Measurements from ENCODE around the gene ITPR1.
"Not testable (repeated sequence)": the region's sequence is repeated elsewhere in the genome, so short reads cannot be mapped to it uniquely, and the experiment has no call there.

The ITPR1 gene

DNA sequence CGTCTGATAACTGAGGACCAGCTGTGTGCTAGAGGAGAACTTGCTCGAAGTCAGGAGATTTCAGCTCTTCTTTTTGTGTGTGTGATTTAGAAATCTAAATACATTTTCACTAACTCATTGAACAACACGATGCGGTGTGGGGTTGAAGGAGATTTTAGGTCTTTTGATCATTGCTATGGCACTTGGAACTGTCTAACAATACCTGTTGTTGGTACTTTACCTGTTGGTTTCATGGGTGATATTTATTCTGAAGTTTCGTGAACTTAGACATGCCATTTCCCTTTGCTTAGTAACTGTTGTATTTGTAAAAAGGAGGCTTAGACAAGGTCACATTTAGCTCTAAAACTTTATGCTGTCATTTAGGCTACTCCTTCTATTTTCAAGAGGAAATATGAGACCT, 99.9 kb downstream of the ITPR1 start:
- peaks cover 44% of the 10 kb centered on the region for H3K4me1 Mint-ChIP-seq (ENCODE audit: low read depth)
- no peak overlapping the region for H3K4me3 Mint-ChIP-seq
- H3K27ac Mint-ChIP-seq, result no peak overlapping the region
- no peaks in the 10 kb centered on the region for H3K9me3 Mint-ChIP-seq (ENCODE audit: low read depth)
- no peaks in the 10 kb centered on the region for H3K27me3 Mint-ChIP-seq
- peaks cover 12% of the 10 kb centered on the region for H3K36me3 Mint-ChIP-seq

DNA sequence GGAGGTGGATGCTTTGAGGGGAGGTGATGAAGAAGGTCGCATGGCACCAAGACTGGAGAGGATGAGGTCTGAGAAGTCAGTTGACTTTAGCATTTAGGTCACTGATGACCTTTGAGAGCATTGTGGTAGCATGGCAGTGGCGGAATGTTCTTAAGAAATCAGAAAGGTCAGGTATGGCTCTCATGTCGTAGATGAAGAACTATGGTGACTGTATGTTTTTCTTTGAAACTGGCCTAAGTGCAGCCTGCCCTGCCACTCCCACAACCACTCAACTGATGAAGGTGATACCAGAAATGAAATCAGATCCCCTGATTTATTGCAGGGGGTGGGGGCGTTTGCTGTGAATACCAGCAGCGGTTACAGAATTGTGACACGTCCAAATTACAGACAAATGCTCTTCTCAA, 102.6 kb downstream of the ITPR1 start:
- H3K27me3 Mint-ChIP-seq, result no peaks in the 10 kb centered on the region
- peaks cover 14% of the 10 kb centered on the region for H3K36me3 Mint-ChIP-seq
- H3K9me3 Mint-ChIP-seq (ENCODE audit: low read depth), result no peaks in the 10 kb centered on the region
- H3K4me1 Mint-ChIP-seq (ENCODE audit: low read depth), result peaks cover 28% of the 10 kb centered on the region
- no peak overlapping the region for H3K27ac Mint-ChIP-seq
- H3K4me3 Mint-ChIP-seq, result no peak overlapping the region

DNA sequence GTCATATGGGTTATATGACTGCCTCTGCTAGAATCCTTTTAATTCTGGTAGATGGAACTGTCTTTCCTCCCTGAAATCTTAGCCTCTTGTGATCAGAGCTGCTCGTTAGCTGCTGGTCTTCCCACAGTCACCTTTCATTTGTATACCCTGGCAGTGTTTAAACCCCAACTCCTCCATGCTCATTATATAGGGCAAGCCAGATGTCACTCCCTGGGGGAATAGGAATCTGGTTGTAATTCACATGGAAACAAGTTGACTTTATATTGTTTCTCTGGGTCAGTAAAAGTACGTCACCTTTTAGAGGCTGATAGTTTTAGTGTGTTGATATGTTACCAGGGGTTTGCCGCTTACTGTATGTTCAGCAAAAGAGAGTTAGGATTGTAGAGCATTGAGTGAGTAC, 103.5 kb downstream of the ITPR1 start:
- H3K9me3 Mint-ChIP-seq (ENCODE audit: low read depth), result no peaks in the 10 kb centered on the region
- H3K4me1 Mint-ChIP-seq (ENCODE audit: low read depth), result peaks cover 23% of the 10 kb centered on the region
- no peaks in the 10 kb centered on the region for H3K27me3 Mint-ChIP-seq
- H3K27ac Mint-ChIP-seq, result no peak overlapping the region
- peaks cover 11% of the 10 kb centered on the region for H3K36me3 Mint-ChIP-seq
- no peak overlapping the region for H3K4me3 Mint-ChIP-seq

DNA sequence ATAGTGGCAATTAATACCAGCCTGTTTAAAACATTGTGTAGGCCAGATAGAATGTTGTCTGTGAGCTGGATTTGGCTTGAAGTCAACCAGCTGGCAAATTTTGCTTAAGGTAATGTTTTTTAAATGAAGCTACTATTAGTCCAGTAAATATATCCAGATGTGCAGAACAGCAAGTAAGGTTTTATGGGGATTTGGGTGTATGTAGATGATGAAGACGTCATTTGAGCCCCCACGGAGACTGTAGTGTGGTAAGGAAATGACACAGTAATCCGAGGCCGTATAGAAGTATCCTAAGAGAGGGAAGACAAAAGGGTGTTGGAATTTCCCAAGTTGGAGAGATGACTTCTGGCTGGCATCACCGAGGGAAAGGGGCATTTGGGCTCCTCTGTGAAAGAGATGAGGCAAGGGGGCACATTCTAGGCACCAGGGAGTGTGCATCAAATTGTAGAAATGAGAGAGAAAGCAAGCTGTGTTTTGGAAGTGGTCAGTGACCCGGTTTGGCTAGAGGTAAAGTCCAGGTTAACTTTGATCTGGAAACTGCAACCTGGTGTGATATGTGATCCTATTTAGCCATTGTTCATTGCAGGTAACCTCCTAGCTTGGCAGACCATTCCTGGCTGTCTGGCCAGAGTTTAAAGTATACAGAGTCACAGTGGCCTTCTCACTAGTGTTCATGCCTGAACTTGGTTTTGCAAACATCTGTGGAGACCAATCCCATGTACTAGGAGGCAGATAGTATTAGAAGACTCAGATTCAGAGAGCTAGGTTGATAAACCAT, 104.2 kb downstream of the ITPR1 start:
- no peak overlapping the region for H3K4me3 Mint-ChIP-seq
- H3K9me3 Mint-ChIP-seq (ENCODE audit: low read depth), result no peaks in the 10 kb centered on the region
- H3K4me1 Mint-ChIP-seq (ENCODE audit: low read depth), result peaks cover 19% of the 10 kb centered on the region
- peaks cover 14% of the 10 kb centered on the region for H3K36me3 Mint-ChIP-seq
- no peaks in the 10 kb centered on the region for H3K27me3 Mint-ChIP-seq
- H3K27ac Mint-ChIP-seq, result no peak overlapping the region

DNA sequence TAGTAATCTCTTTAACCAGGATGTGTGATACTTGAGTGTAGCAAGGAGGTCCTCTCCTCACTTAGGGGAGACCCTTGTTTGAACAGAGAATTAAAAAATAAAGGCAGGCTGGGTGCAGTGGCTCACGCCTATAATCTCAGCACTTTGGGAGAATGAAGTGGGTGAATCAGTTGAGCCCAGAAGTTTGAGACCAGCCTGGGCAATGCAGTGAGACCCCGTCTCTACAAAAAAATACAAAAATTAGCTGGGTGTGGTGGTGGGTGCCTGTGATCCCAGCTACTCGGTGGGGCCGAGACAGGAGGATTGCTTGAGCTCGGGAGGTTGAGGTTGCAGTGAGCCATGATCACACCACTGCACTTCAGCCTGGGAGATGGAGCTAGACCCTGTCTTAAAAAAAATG, 105.1 kb downstream of the ITPR1 start:
- not testable (repeated sequence) for H3K27ac Mint-ChIP-seq; H3K27me3 Mint-ChIP-seq; H3K9me3 Mint-ChIP-seq (ENCODE audit: low read depth); H3K4me3 Mint-ChIP-seq
- H3K4me1 Mint-ChIP-seq (ENCODE audit: low read depth), result peaks cover 23% of the 10 kb centered on the region
- H3K36me3 Mint-ChIP-seq, result peaks cover 14% of the 10 kb centered on the region

DNA sequence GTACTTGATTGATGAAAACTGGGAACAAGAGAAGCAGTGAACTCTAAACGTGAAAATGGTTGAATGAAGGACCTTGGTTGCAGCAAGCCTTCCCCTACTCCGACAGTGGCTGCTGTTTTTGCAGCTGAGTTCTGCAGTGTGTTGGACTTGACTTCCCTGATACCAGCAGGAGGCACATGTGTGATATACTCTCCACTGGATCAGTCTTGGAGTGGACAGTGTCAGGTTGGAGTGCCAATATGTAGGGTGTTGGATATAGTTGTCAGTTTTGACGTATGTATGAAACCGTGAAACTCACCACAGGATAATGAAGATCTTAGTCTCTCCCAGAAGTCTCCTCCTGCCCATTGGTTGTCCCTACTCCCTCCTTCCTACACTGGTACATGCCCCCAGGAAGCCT, 106.5 kb downstream of the ITPR1 start:
- Mint-ChIP-seq H3K4me3 (no peak overlapping the region), H3K4me1 (ENCODE audit: low read depth) (peaks cover 22% of the 10 kb centered on the region), H3K9me3 (ENCODE audit: low read depth) (no peaks in the 10 kb centered on the region), H3K27ac (no peak overlapping the region), H3K27me3 (no peaks in the 10 kb centered on the region), H3K36me3 (peaks cover 10% of the 10 kb centered on the region)

DNA sequence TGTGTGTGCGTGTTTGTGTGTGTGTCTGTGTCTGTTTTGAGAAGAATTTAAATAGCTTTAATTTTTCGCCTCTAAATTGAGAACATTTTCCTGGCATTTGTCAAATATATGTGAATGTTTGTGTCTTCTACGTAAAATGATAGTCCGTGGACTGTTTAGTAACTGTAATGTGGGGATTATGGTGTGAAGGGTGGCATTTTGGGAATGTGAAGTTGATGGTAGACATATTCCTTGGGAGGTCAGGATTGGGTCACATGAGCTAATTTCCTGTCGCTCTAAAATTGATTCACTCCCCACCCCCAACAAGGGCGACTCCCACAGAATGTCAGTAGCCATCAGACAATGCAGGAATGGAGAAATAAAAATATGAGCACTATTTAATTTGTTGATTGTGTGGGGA, 107.3 kb downstream of the ITPR1 start:
- H3K27me3 Mint-ChIP-seq, result no peaks in the 10 kb centered on the region
- H3K36me3 Mint-ChIP-seq, result peaks cover 10% of the 10 kb centered on the region
- no peak overlapping the region for H3K4me3 Mint-ChIP-seq
- H3K27ac Mint-ChIP-seq, result no peak overlapping the region
- H3K4me1 Mint-ChIP-seq (ENCODE audit: low read depth), result peaks cover 22% of the 10 kb centered on the region
- H3K9me3 Mint-ChIP-seq (ENCODE audit: low read depth), result no peaks in the 10 kb centered on the region

DNA sequence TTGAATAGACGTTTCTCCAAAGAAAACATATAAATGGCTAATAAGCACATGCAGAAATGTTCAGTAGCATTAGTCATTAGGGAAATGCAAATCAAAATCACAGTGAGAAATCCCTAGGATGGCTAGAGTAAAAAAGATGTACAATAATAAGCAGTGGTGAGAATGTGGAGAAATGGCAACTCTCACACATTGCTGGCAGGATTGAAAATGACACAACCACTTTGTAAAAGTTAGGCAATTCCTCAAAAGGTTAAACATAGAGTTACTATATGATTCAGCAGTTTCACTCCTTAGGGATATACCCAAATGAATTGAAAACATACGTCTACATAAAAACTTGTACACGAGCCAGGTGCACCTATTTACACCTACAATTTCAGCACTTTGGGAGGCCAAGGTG, 108.7 kb downstream of the ITPR1 start:
- H3K4me1 Mint-ChIP-seq (ENCODE audit: low read depth), result peaks cover 17% of the 10 kb centered on the region
- H3K27ac Mint-ChIP-seq, result no peak overlapping the region
- no peaks in the 10 kb centered on the region for H3K9me3 Mint-ChIP-seq (ENCODE audit: low read depth)

DNA sequence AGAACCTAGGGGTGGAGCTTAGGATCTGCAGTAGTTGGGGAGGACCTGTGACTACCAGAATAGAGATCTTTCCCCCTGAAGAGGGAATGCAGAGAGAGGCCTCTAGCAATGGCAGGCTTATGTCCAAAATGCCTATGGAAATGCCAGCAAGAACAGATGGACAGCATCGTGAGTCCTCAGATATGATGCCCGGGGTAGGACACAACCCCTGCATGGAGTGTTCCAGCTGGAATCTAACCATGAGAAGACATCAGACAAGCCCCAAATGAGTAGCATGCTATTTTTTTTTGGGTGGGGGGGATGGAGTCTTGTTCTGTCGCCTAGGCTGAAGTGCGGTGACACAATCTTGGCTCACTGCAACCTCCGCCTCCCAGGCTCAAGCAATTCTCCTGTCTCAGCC, 111.5 kb downstream of the ITPR1 start:
- Mint-ChIP-seq H3K4me1 (ENCODE audit: low read depth) (peaks cover 16% of the 10 kb centered on the region), H3K9me3 (ENCODE audit: low read depth) (no peaks in the 10 kb centered on the region), H3K4me3 (no peak overlapping the region), H3K27me3 (no peaks in the 10 kb centered on the region), H3K27ac (no peak overlapping the region), H3K36me3 (peaks cover 10% of the 10 kb centered on the region)

More for the DNA sequence above, 108.7 kb downstream of the ITPR1 start:
- Mint-ChIP-seq H3K36me3 (peaks cover 10% of the 10 kb centered on the region), H3K27me3 (no peaks in the 10 kb centered on the region), H3K4me3 (no peak overlapping the region)

DNA sequence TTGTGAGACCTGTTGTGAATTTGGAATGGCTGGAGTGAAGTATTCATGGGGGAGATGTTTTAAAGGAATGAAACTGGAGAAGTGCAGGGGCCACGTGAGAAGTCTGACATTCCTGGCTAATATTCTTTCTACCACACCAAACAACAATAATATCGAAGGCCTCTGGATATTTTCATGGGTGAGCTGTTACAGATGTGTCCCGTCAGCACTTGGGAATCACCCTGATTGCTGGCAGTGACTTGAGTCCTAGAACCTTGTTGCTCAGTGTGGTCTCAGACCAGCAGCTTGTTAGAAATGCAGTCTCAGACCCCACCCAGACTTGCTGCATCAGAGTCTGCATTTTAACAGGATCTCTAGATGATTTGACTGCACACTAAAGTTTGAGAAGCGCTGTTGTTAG, 113.8 kb downstream of the ITPR1 start:
- Mint-ChIP-seq H3K27ac (no peak overlapping the region), H3K27me3 (no peaks in the 10 kb centered on the region), H3K9me3 (ENCODE audit: low read depth) (no peaks in the 10 kb centered on the region), H3K4me3 (no peak overlapping the region), H3K4me1 (ENCODE audit: low read depth) (peaks cover 13% of the 10 kb centered on the region), H3K36me3 (no peaks in the 10 kb centered on the region)

DNA sequence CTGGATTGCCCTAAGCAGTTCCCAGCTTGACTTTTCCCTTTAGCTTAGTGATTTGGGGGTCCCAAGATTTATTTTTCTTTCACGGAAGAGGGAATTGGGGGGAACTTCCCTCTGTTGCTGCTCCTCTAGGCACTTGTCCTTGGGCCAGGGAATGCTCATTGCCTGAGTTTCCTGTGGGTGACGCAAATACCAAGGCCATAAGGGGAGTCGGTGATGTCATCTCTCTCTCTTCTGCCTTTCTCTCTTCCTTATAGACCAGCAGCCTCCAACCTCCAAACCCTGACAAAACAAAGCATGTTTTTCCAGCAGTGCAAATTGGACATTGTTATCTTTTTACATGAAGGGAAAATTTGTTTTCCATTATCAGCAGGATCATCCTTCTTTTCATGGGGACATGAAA, 120.2 kb downstream of the ITPR1 start:
- Mint-ChIP-seq H3K36me3 (peaks cover 3% of the 10 kb centered on the region), H3K27me3 (no peaks in the 10 kb centered on the region), H3K27ac (no peak overlapping the region), H3K9me3 (ENCODE audit: low read depth) (no peaks in the 10 kb centered on the region), H3K4me3 (no peak overlapping the region), H3K4me1 (ENCODE audit: low read depth) (peaks cover 3% of the 10 kb centered on the region)

DNA sequence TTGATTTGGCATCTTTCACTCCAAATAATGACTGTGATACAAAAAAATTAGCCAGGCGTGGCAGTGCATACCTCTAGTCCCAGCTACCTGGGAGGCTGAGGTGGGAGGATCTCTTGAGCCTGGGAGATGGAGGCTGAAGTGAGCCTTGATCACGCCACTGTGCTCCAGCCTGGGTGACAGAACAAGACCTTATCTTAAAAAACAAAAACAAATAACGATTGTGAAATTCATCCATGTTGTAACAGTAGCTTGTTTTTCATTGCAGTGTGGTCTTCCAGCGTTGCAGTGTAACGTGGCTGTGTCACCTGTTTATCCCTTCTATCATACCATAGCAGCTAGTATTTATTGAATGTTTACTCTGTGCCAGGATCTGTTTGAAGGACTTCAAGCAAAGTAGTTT, 120.9 kb downstream of the ITPR1 start:
- H3K27me3 Mint-ChIP-seq, result no peaks in the 10 kb centered on the region
- H3K27ac Mint-ChIP-seq, result no peak overlapping the region
- peaks cover 4% of the 10 kb centered on the region for H3K4me1 Mint-ChIP-seq (ENCODE audit: low read depth)
- H3K36me3 Mint-ChIP-seq, result peaks cover 3% of the 10 kb centered on the region
- no peaks in the 10 kb centered on the region for H3K9me3 Mint-ChIP-seq (ENCODE audit: low read depth)
- H3K4me3 Mint-ChIP-seq, result no peak overlapping the region

DNA sequence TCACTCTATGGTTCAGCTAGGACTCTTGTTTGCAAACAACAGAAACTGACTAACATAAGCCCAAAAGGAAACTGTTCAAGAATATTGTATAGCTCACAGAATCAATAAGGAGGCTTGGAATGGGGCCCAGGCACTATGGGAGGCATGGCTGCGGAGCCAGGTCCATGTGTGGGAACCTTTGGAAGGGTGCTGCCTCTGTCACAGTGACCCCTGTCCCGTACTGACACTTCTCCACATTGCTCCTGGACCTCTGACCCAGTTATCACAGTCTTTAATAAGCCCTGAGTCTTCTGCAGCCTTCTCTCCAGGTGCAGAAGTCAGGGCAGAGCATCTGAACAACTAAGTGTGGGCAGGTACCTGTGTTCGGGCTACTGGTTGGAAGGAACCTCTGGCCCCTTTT, 121.8 kb downstream of the ITPR1 start:
- H3K4me1 Mint-ChIP-seq (ENCODE audit: low read depth), result peaks cover 5% of the 10 kb centered on the region
- H3K9me3 Mint-ChIP-seq (ENCODE audit: low read depth), result no peaks in the 10 kb centered on the region
- no peak overlapping the region for H3K27ac Mint-ChIP-seq
- peaks cover 3% of the 10 kb centered on the region for H3K36me3 Mint-ChIP-seq
- no peaks in the 10 kb centered on the region for H3K27me3 Mint-ChIP-seq
- H3K4me3 Mint-ChIP-seq, result no peak overlapping the region

DNA sequence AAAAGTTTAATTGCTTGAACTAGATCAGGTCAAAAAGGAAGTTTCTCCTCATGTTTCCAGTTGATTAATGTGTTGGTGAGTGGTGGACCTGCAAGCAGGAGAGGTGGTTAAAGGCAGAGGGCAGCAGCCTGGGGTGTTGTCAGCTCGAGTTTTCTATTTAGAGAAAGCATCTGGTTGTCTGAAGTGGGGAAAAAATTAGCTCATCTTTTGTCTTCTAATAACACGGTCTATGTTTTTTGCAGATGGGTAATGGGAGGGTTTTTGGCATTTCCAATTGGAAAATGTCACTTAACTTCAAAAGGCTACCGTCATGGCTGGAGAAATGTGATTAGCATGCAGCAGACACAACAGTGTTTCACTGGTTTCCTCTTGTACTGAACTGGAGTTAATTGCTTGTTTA, 122.6 kb downstream of the ITPR1 start:
- Mint-ChIP-seq H3K36me3 (peaks cover 4% of the 10 kb centered on the region), H3K4me1 (ENCODE audit: low read depth) (peaks cover 5% of the 10 kb centered on the region), H3K27me3 (no peaks in the 10 kb centered on the region), H3K4me3 (no peak overlapping the region), H3K27ac (peak overlapping the region; percentile 24), H3K9me3 (ENCODE audit: low read depth) (peaks cover under 1% of the 10 kb centered on the region)

DNA sequence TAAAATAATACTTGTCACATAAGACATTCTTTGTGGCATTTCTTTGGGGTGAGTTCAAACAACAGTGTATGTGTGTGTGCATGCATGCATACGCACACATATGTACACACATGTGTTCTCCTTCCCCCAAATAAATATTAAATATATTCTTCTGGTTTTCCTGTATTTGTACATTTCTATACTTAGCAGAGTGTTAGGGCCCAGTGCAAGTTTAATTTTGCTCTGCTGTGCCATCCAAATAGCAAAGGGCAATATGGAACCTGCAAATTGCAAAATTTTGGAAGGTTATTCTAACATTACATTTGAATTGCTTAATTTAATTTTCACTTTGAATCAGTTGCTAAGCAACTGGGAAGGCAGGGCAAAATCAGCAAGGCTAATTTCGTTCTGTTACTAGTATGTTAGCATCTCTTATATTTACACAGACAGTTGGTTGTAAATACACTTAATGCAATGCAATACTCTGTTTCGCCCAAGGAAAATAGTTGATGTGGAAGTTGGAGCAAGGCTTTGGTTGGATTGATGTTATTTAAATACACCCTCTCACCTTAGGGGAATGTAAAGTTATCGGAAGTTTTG, 130.4 kb downstream of the ITPR1 start:
- H3K36me3 Mint-ChIP-seq, result peaks cover 7% of the 10 kb centered on the region
- no peak overlapping the region for H3K4me3 Mint-ChIP-seq
- peaks cover 5% of the 10 kb centered on the region for H3K4me1 Mint-ChIP-seq (ENCODE audit: low read depth)
- H3K27ac Mint-ChIP-seq, result no peak overlapping the region
- no peaks in the 10 kb centered on the region for H3K27me3 Mint-ChIP-seq
- H3K9me3 Mint-ChIP-seq (ENCODE audit: low read depth), result peaks cover 5% of the 10 kb centered on the region
